Measurements from ENCODE around the gene GTPBP10.

DNA sequence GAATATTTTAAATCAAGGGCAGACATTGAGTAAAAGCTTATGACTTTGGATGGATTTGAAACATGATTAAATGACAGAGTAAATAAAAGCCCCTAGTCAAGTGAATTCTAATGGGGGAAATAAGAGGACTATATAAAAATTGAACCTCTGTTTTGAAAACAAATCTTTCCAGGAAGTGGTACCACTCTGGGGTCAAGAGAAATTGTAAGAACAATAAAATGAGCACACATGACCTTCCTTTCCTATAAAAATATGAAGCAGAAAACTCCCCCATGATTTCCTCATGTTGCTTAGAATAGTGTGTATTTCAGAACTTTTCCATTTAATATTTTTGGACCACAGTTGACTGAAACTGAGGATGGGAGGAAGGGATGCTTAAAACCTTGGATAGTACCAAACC lies 44.4 kb downstream of the GTPBP10 start:
- TF ChIP-seq, protein P1, sequence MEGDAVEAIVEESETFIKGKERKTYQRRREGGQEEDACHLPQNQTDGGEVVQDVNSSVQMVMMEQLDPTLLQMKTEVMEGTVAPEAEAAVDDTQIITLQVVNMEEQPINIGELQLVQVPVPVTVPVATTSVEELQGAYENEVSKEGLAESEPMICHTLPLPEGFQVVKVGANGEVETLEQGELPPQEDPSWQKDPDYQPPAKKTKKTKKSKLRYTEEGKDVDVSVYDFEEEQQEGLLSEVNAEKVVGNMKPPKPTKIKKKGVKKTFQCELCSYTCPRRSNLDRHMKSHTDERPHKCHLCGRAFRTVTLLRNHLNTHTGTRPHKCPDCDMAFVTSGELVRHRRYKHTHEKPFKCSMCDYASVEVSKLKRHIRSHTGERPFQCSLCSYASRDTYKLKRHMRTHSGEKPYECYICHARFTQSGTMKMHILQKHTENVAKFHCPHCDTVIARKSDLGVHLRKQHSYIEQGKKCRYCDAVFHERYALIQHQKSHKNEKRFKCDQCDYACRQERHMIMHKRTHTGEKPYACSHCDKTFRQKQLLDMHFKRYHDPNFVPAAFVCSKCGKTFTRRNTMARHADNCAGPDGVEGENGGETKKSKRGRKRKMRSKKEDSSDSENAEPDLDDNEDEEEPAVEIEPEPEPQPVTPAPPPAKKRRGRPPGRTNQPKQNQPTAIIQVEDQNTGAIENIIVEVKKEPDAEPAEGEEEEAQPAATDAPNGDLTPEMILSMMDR (IDR thresholded peaks at IDR 0.05; ENCODE audit: low read depth, low read length, poor library complexity, severe bottlenecking): no peak
- no peak for TF ChIP-seq EZH2phosphoT487 (IDR thresholded peaks at IDR 0.05; ENCODE audit: borderline replicate concordance, low read length)

All from DOHH2 (cell line).